Activated CD4-positive, alpha-beta T cell treated with anti-CD3 and anti-CD28 coated beads, Interleukin-2, amount 50 U/mL, for 4 hours (primary cell): ENCODE results near the gene RNF11.
A peak's percentile ranks its signal among the peaks of the same experiment; 100 is the strongest.
"Not testable (repeated sequence)": the region's sequence is repeated elsewhere in the genome, so short reads cannot be mapped to it uniquely, and the experiment has no call there.

ENCODE experiments used
- DNase-seq, 2 experiments: peaks; one replicate each; pipeline ENCODE4 v3.0.0-alpha.2; 2020

RNF11 gene

GRCh38 chr1:51230501-51231078, 5.5 kb upstream of the RNF11 start:
- no peak for DNase-seq

- DNase-seq: no peak
Observed at GRCh38 chr1:51231120-51231519, 5.0 kb upstream of the RNF11 start.

- no peak for DNase-seq
Observed at GRCh38 chr1:51231896-51232295, 4.2 kb upstream of the RNF11 start.

- DNase-seq: not testable (repeated sequence)
Observed at GRCh38 chr1:51234236-51234635, 1.8 kb upstream of the RNF11 start.

DNA sequence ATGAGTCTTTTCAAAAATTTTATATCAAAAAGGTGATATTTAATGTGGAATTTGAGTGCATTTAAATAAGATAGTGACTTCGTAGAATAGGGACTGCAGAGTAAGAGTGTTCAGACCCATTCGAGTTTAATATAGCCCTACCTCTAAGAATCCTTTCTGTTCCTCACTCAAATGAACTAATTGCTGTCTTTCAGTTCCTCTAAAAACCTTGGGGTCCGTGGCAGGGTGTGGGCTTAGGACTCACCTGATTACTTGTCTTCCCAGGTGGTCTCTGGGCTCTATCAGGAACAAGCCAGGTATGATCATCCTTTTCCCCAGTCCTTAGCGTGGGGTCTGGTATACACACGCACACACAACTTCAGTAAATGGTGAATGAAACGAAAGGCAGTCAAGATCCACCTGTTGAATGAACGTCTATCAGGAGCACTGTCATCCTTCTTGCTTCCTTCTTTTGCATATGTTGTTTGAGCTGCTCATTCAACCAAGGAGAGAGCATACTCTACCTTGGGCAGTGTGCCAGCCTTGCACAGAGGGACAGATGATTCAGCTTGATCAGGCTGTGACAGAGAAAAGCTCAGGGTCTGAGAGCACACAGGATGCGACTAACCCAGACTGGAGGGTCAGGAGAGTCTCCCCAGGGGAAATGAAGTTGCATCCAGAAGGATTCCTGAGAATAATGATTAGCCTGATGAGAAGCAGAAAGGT, 1.2 kb upstream of the RNF11 start:
- DNase-seq: peak; percentile 35 to 45

DNA sequence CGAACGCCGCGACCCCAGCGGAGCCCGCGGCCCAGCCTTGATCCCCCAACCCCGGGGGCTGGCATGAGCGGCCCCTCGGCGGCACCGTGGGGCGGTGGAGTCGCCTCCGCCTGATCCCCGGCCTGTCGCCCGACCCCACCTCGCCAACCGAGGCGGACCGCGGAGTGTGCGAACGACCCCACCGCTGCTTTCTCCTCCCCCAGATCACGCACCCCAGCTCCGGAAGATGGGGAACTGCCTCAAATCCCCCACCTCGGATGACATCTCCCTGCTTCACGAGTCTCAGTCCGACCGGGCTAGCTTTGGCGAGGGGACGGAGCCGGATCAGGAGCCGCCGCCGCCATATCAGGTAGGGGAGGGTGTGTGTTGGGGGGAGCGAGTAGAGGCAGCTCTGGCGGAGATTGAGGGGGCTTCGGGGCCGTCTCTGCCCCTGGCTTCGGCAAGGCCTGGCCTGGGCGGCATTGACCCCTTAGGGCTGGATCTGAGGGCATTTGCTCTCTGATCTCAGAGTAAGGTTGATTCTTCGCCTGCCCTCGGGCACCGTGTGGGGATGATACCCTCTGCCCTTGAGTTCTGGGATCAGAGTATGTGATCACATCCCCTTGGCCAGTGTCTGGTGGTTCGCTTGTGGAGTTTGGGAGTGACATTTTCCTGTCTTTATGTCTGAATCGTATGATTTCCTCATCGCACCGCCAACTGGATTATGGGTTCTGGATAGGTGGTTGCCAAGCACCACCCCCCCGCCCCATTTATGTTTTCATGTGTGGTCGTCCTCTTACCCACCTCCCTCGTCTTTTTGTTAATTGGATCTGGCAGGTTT, 668 bp downstream of the RNF11 start:
- DNase-seq: peak; percentile 14 to 21

- no peak for DNase-seq
Observed at GRCh38 chr1:51237351-51238033, 1.4 kb downstream of the RNF11 start.

DNA sequence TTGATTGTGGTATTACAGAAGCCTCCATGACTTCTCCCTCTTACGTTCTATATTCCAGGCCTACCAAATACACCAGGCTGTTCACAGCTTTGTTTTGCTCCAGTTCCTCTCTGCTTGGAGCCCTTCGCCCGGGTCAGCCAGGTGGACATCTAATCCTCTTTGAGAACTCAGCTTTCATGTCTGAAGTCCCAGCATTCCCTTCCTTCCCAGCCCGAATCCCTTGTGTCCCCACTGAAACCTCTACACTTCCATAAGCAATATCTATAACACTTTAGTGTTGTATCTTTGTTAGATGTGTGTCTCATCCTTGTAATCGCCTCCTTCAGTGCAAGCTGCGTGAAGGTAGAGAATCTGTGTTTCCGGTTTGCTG, 1.9 kb downstream of the RNF11 start:
- no peak for DNase-seq

- no peak for DNase-seq
Observed at GRCh38 chr1:51240084-51240483, 4.0 kb downstream of the RNF11 start.

GRCh38 chr1:51241119-51241518, 5.0 kb downstream of the RNF11 start:
- DNase-seq: no peak

DNA sequence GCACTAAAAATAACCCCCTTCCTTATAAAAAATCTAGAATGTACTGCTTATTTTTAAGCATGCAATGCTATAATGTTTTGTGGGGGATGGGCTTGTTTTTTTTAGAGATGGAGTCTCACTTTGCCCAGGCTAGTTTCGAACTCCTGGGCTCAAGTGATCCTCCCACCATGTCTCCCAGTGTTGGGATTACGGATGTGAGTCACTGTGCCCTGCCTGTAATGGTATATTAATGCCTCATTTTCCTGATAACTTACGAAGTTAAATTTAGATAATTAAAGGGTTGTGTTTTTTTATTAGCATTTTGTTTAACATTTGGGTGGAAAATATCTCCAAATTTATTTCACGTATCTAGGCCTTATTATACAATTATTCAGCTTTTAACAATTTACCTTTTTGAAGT, 6.5 kb downstream of the RNF11 start:
- no peak for DNase-seq

GRCh38 chr1:51247022-51247421, 10.9 kb downstream of the RNF11 start:
- DNase-seq: no peak

- no peak for DNase-seq
Observed at GRCh38 chr1:51247499-51247898, 11.4 kb downstream of the RNF11 start.

DNA sequence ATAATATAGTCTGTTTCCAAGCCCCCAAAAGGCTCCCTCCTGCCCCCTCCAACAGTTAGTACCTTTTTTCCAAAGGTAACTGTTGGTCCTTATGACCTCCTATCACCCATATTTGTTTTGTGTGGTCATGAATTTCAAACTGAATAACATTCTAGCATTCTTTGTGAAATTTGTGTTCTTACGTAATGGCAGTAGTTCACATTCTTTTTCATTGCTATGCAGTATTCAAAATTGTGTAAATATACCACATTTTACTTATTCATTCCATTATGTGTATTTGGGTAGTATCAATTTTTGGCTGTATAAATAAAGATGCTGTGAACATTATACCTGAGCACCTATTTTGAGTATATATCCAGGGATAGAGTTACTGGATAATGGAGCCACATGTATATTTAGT, 13.4 kb downstream of the RNF11 start:
- no peak for DNase-seq

DNA sequence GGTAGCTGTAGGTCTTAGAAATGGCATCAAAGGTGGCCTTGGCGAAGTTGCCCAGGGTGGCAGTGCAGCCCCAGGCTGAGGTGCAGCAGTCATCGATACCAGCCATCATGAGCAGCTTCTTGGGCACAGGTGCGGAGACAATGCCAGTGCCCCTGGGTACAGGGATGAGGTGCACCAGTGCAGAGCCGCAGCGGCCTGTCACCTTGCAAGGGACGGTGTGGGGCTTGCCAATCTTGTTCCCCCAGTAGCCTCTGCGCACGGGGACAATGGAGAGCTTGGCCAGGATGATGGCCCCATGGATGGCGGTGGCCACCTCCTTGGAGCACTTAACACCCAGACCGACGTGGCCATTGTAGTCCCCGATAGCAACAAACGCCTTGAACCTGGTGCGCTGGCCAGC, 14.7 kb downstream of the RNF11 start:
- DNase-seq: not testable (repeated sequence)

- DNase-seq: not testable (repeated sequence)
Observed at GRCh38 chr1:51251165-51251564, 15.1 kb downstream of the RNF11 start.

DNA sequence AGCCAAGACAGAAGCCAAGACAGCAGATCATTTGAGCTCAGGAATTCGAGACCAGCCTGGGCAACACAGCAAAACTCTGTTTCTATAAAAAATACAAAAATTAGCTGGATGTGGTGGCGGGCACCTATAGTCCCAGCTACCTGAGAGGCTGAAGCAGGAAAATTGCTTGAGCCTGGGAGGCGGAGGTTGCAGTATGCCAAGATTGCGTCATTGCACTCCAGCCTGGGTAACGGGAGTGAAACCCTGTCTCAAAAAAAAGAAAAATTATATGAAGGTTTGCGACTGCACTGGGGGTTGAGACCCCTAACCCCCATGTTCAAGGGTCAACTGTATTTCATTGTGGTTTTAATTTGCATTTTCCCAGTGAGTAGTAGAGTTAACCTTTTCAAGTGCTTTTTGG, 16.3 kb downstream of the RNF11 start:
- no peak for DNase-seq

DNA sequence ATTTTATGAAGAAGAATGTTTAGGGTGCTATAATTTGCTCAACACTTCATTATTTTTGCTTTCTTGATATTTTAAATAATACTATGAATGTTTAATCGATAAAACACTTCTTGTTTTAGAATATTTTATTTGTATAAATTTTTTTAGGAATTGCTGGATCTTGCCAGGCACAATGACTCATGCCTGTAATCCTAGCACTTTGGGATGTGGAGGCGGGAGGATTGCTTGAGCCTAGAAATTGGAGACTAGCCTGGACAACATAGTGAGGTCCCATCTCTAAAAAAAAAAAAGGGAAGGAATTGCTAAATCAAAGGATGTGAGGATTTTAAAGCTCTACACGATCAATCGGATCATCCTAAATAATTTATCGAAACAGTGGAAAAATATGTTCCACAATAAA, 17.6 kb downstream of the RNF11 start:
- no peak for DNase-seq

- no peak for DNase-seq
Observed at GRCh38 chr1:51255331-51255730, 19.3 kb downstream of the RNF11 start.

DNA sequence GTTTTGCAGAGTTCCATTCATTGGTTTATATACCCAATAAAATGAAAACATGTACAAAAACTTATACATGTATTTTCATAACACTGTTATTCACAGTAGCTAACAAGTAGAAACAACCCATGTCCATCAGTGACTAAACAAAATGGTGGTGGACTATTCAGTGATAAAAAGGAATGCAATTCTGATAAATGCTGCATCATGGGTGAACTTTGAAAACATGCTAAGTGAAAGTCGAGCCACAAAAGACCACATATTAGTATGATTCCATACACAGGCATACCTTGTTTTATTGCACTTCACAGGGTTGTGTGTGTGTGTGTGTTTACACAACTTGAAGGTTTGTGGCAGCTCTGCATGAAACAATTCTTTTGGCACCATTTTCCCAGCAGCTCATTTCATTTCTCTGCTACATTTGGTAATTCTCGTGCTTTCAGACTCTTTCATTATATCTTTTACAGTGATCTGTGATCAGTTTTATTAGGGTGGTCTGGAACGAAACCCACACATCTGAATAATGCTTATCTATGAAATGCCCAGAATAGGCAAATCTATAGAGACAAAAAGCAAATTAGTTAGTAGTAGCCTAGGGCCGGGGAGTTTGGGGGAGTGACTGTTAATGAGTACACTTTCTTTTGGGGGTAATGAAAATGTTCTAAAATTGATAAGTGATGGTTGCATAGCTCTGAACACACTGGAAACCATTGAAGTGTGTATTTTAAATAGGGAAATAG, 27.2 kb downstream of the RNF11 start:
- no peak for DNase-seq

DNA sequence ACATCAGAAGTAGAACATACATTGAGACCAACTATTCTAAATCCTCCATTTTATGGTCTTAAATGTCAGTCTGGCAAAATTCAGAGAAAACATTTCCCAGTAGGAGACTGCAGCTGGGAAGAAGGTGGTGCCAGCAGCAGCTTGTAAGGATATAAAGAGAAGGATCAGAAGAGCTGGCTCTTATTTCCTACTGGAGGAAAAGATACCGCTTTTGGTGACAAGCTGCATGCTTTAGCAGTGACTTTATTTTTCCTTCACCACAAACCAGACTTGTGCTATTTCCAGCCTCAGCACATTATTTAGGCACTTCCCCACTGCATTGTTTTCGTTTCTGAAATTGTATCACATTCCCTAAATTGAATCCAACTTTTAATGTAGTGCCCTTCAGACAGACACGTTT, 28.4 kb downstream of the RNF11 start:
- no peak for DNase-seq

GRCh38 chr1:51265618-51266017, 29.5 kb downstream of the RNF11 start:
- DNase-seq: no peak

DNA sequence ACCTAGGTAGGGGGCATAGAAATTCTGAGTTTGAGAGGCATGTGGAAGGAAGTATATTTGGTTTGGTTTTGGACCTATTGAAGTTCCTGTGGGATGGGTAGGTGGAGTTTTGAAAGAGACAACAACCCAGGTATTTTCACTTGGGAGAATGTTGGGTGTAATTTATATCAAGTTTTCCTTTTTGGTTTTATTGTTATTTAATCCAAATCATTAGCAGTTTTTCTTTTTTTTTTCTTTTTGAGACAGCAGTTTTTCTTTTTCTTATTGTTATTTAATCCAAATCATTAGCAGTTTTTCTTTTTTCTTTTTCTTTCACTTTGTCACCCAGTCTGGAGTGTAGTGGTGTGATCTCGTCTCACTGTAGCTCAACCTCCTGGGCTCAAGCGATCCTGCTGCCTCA, 30.1 kb downstream of the RNF11 start:
- no peak for DNase-seq
